ENCODE results near the gene ZNF518A. TPM values are rescaled to one million over a fixed set of nuclear protein-coding genes. Genes with fewer than 3 reads are reported as not detected.

ZNF518A gene
- total and polyA plus RNA-seq, 2 of the 13 experiments (the other 11 are each of a cell fraction or from before 2014, with no cell fraction given), result 21.7 to 37.1 TPM

DNA sequence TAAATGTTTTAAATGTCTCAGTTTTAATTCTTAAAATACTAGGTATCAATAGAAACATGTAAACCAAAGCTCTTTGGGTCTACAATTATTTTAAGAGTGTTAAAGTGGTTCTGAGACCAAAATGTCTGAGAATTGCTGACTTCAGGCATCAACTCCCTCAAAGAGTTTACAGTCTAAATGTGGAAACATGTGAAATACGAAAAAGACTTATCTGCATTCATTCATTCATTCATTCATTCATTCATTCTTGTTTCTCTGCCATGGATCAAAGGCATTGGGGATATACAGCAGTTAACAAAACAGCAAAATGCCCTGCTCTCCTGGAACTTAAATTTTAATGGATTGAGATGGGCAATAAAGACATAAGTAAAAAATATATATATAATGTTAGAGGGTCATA, 71.4 kb downstream of the ZNF518A start (continued):
- TF ChIP-seq, protein P1, sequence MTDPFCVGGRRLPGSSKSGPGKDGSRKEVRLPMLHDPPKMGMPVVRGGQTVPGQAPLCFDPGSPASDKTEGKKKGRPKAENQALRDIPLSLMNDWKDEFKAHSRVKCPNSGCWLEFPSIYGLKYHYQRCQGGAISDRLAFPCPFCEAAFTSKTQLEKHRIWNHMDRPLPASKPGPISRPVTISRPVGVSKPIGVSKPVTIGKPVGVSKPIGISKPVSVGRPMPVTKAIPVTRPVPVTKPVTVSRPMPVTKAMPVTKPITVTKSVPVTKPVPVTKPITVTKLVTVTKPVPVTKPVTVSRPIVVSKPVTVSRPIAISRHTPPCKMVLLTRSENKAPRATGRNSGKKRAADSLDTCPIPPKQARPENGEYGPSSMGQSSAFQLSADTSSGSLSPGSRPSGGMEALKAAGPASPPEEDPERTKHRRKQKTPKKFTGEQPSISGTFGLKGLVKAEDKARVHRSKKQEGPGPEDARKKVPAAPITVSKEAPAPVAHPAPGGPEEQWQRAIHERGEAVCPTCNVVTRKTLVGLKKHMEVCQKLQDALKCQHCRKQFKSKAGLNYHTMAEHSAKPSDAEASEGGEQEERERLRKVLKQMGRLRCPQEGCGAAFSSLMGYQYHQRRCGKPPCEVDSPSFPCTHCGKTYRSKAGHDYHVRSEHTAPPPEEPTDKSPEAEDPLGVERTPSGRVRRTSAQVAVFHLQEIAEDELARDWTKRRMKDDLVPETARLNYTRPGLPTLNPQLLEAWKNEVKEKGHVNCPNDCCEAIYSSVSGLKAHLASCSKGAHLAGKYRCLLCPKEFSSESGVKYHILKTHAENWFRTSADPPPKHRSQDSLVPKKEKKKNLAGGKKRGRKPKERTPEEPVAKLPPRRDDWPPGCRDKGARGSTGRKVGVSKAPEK (CRISPR knock-in tag; IDR thresholded peaks at IDR 0.05; ENCODE audit: borderline replicate concordance), result no peak
- TF ChIP-seq ZNF772 (CRISPR knock-in tag; IDR thresholded peaks at IDR 0.05) (no peak), ZNF790 (CRISPR knock-in tag; IDR thresholded peaks at IDR 0.05; ENCODE audit: borderline replicate concordance) (no peak), ZNF792 (CRISPR knock-in tag; IDR thresholded peaks at IDR 0.05) (no peak), NR2F6 (IDR thresholded peaks at IDR 0.05) (no peak), NR2F6 (CRISPR knock-in tag; IDR thresholded peaks at IDR 0.05) (no peak)
- TF ChIP-seq, protein P2, sequence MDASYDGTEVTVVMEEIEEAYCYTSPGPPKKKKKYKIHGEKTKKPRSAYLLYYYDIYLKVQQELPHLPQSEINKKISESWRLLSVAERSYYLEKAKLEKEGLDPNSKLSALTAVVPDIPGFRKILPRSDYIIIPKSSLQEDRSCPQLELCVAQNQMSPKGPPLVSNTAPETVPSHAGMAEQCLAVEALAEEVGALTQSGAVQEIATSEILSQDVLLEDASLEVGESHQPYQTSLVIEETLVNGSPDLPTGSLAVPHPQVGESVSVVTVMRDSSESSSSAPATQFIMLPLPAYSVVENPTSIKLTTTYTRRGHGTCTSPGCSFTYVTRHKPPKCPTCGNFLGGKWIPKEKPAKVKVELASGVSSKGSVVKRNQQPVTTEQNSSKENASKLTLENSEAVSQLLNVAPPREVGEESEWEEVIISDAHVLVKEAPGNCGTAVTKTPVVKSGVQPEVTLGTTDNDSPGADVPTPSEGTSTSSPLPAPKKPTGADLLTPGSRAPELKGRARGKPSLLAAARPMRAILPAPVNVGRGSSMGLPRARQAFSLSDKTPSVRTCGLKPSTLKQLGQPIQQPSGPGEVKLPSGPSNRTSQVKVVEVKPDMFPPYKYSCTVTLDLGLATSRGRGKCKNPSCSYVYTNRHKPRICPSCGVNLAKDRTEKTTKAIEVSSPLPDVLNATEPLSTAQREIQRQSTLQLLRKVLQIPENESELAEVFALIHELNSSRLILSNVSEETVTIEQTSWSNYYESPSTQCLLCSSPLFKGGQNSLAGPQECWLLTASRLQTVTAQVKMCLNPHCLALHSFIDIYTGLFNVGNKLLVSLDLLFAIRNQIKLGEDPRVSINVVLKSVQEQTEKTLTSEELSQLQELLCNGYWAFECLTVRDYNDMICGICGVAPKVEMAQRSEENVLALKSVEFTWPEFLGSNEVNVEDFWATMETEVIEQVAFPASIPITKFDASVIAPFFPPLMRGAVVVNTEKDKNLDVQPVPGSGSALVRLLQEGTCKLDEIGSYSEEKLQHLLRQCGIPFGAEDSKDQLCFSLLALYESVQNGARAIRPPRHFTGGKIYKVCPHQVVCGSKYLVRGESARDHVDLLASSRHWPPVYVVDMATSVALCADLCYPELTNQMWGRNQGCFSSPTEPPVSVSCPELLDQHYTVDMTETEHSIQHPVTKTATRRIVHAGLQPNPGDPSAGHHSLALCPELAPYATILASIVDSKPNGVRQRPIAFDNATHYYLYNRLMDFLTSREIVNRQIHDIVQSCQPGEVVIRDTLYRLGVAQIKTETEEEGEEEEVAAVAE (CRISPR knock-in tag; IDR thresholded peaks at IDR 0.05; ENCODE audit: borderline replicate concordance), result no peak
